Measurements from ENCODE around the gene SESN1. TPM values are rescaled to one million over a fixed set of nuclear protein-coding genes. Genes with fewer than 3 reads are reported as not detected.

The SESN1 gene
- total RNA-seq, 1 donor from 2014 or later = 38.8 TPM

- DNase-seq = no peak
Observed at GRCh38 chr6:108959972-108960582, 134.6 kb downstream of the SESN1 start.

GRCh38 chr6:108958900-108959770, 135.5 kb downstream of the SESN1 start:
- no peak for DNase-seq

- no peak for DNase-seq
Observed at GRCh38 chr6:108957221-108957620, 137.4 kb downstream of the SESN1 start.

- DNase-seq = no peak
Observed at GRCh38 chr6:108955329-108955949, 139.2 kb downstream of the SESN1 start.

GRCh38 chr6:108953681-108954080, 141.0 kb downstream of the SESN1 start:
- no peak for DNase-seq

- no peak for DNase-seq
Observed at GRCh38 chr6:108952776-108953486, 141.7 kb downstream of the SESN1 start.

GRCh38 chr6:108951351-108951953, 143.2 kb downstream of the SESN1 start:
- no peak for DNase-seq

GRCh38 chr6:108948181-108948661, 146.4 kb downstream of the SESN1 start:
- peak; percentile 61 for DNase-seq

- DNase-seq = no peak
Observed at GRCh38 chr6:108947114-108947854, 147.4 kb downstream of the SESN1 start.

- DNase-seq = no peak
Observed at GRCh38 chr6:108946695-108947094, 148.0 kb downstream of the SESN1 start.

- DNase-seq = peak; percentile 39
Observed at GRCh38 chr6:108945681-108946159, 148.9 kb downstream of the SESN1 start.

GRCh38 chr6:108944707-108945680, 149.7 kb downstream of the SESN1 start:
- no peak for DNase-seq

- no peak for DNase-seq
Observed at GRCh38 chr6:108944071-108944470, 150.6 kb downstream of the SESN1 start.

- DNase-seq = no peak
Observed at GRCh38 chr6:108942556-108943492, 151.8 kb downstream of the SESN1 start.

GRCh38 chr6:108941859-108942258, 152.8 kb downstream of the SESN1 start:
- no peak for DNase-seq

- DNase-seq = no peak
Observed at GRCh38 chr6:108941281-108941680, 153.4 kb downstream of the SESN1 start.

GRCh38 chr6:108940741-108941140, 153.9 kb downstream of the SESN1 start:
- no peak for DNase-seq

GRCh38 chr6:108937170-108937569, 157.5 kb downstream of the SESN1 start:
- DNase-seq = no peak

Measured in occipital lobe (tissue), 2 donors.